GM12801 (cell line): ENCODE measurements around the gene ID1.

Experiments used
- CTCF ChIP-seq: IDR thresholded peaks from one replicate; pipeline ENCODE4 v1.5.1; 2011; ENCODE audit warnings: control low read depth; ENCODE audit not compliant: insufficient read length; ENCODE audit errors: extremely low read depth

ID1 gene

GRCh38 chr20:31578448-31579138 lies 26.5 kb upstream of the ID1 start:
- no peak for TF ChIP-seq CTCF

- TF ChIP-seq CTCF, result no peak
Measured at GRCh38 chr20:31579245-31579644, 25.8 kb upstream of the ID1 start.

- no peak for TF ChIP-seq CTCF
Measured at GRCh38 chr20:31580706-31581105, 24.4 kb upstream of the ID1 start.

GRCh38 chr20:31581391-31581790 lies 23.7 kb upstream of the ID1 start:
- no peak for TF ChIP-seq CTCF

GRCh38 chr20:31587545-31588389 lies 17.3 kb upstream of the ID1 start:
- TF ChIP-seq CTCF, result no peak

- TF ChIP-seq CTCF, result no peak
Measured at GRCh38 chr20:31590717-31591225, 14.3 kb upstream of the ID1 start.

- no peak for TF ChIP-seq CTCF
Measured at GRCh38 chr20:31593221-31594001, 11.7 kb upstream of the ID1 start.
